SU-DHL-6 (cell line): ENCODE results near the gene KCNH8.

ENCODE experiments used
- EZH2phosphoT487 ChIP-seq: fragments of 200-600 bp; sonication (generic), shearing (Covaris generic); conservative IDR thresholded peaks from 2 replicates; pipeline ENCODE4 v1.6.1; 2018; ENCODE audit warnings: mild to moderate bottlenecking, antibody characterized with exemption, low read length, moderate library complexity, mixed read lengths
- TF ChIP-seq, protein P1 (sequence below): fragments of 200-600 bp; sonication (generic); IDR thresholded peaks from one replicate; pipeline ENCODE4 v1.5.1; 2017; ENCODE audit warnings: antibody characterized with exemption, mild to moderate bottlenecking, low read length, moderate library complexity; ENCODE audit not compliant: insufficient read depth, poor library complexity, severe bottlenecking

GRCh38 chr3:19284974-19285373 is 136.7 kb downstream of the KCNH8 start:
- TF ChIP-seq, protein P1, sequence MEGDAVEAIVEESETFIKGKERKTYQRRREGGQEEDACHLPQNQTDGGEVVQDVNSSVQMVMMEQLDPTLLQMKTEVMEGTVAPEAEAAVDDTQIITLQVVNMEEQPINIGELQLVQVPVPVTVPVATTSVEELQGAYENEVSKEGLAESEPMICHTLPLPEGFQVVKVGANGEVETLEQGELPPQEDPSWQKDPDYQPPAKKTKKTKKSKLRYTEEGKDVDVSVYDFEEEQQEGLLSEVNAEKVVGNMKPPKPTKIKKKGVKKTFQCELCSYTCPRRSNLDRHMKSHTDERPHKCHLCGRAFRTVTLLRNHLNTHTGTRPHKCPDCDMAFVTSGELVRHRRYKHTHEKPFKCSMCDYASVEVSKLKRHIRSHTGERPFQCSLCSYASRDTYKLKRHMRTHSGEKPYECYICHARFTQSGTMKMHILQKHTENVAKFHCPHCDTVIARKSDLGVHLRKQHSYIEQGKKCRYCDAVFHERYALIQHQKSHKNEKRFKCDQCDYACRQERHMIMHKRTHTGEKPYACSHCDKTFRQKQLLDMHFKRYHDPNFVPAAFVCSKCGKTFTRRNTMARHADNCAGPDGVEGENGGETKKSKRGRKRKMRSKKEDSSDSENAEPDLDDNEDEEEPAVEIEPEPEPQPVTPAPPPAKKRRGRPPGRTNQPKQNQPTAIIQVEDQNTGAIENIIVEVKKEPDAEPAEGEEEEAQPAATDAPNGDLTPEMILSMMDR = no peak
- no peak for TF ChIP-seq EZH2phosphoT487
